ENCODE measurements around the gene PEX12.
"Not testable (repeated sequence)": the region's sequence is repeated elsewhere in the genome, so short reads cannot be mapped to it uniquely, and the experiment has no call there.

The PEX12 gene

DNA sequence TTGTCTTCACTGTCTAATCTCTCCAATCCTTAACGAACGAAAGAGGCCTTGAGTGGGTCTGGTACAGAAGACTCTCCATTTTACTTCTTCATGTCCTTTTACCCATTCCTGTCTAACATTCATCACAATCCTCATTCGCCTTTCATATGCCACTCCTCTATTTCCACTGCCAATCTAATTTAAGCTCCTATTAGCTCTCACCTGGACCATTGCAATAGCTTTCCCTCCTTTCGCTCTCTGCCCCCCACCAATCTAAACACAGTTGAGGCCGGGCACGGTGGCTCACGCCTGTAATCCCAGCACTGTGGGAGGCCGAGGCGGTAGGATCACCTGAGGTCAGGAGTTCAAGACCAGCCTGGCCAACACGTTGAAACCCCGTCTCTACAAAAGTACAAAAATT is 11.4 kb downstream of the PEX12 start:
- ATAC-seq (replicated peaks; ENCODE audit: extremely low read depth, poor library complexity, severe bottlenecking) (no peak), DNase-seq (ENCODE audit: low spot score in 2 of 2) (no peak)
- H3K27me3 Mint-ChIP-seq: no peaks in the 10 kb centered on the region
- peak overlapping the region; percentile 25 for H3K27ac Mint-ChIP-seq (ENCODE audit: low read depth)
- H3K9me3 Mint-ChIP-seq: no peaks in the 10 kb centered on the region
- peaks cover 29% of the 10 kb centered on the region for H3K4me1 Mint-ChIP-seq
- H3K4me3 Mint-ChIP-seq: peak overlapping the region; percentile 79
- H3K36me3 Mint-ChIP-seq (ENCODE audit: insufficient read depth): peaks cover 9% of the 10 kb centered on the region

DNA sequence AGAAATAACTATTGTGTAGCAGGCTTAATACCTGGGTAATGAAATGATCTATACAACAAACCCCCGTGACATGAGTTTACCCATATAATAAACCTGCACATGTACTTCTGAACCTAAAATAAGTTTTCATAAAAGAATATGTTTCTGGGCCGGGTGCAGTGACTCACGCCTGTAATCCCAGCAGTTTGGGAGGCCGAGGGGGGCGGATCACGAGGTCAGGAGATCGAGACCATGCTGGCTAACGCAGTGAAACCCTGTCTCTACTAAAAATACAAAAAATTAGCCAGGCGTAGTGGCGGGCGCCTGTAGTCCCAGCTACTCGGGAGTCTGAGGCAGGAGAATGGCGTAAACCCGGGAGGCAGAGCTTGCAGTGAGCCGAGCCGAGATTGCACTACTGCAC is 15.2 kb downstream of the PEX12 start:
- not testable (repeated sequence) for H3K9me3 Mint-ChIP-seq; H3K36me3 Mint-ChIP-seq (ENCODE audit: insufficient read depth); ATAC-seq (replicated peaks; ENCODE audit: extremely low read depth, poor library complexity, severe bottlenecking); H3K27ac Mint-ChIP-seq (ENCODE audit: low read depth); H3K27me3 Mint-ChIP-seq; H3K4me3 Mint-ChIP-seq; DNase-seq (ENCODE audit: low spot score in 2 of 2); H3K4me1 Mint-ChIP-seq

- DNase-seq (ENCODE audit: low spot score in 2 of 2) (no peak), ATAC-seq (replicated peaks; ENCODE audit: extremely low read depth, poor library complexity, severe bottlenecking) (no peak)
- H3K27me3 Mint-ChIP-seq: no peaks in the 10 kb centered on the region
- H3K4me1 Mint-ChIP-seq: no peaks in the 10 kb centered on the region
- no peaks in the 10 kb centered on the region for H3K9me3 Mint-ChIP-seq
- no peak within 1 kb of the TSS for H3K4me3 Mint-ChIP-seq
- no peak within 1 kb of the TSS for H3K27ac Mint-ChIP-seq (ENCODE audit: low read depth)
- no peaks in the 10 kb centered on the region for H3K36me3 Mint-ChIP-seq (ENCODE audit: insufficient read depth)
These were observed 17.7 kb downstream of the PEX12 start, which contains the start of gene SLFN14 for GRCh38 chr17:35560703-35561102. Gene SLFN14, minus strand, starts transcription at chr17:35560819. Its CDS starts 2,757 bp downstream, at chr17:35558062.

- Mint-ChIP-seq H3K27ac (ENCODE audit: low read depth) (no peak overlapping the region), H3K4me1 (no peaks in the 10 kb centered on the region), H3K9me3 (no peaks in the 10 kb centered on the region), H3K4me3 (no peak overlapping the region), H3K36me3 (ENCODE audit: insufficient read depth) (no peaks in the 10 kb centered on the region), H3K27me3 (no peaks in the 10 kb centered on the region)
- no peak for ATAC-seq (replicated peaks; ENCODE audit: extremely low read depth, poor library complexity, severe bottlenecking)
- DNase-seq (ENCODE audit: low spot score in 2 of 2): no peak
These were observed 18.7 kb downstream of the PEX12 start for GRCh38 chr17:35559495-35560210.

GRCh38 chr17:35557353-35557752 is 21.0 kb downstream of the PEX12 start:
- no peaks in the 10 kb centered on the region for H3K4me1 Mint-ChIP-seq
- H3K9me3 Mint-ChIP-seq: no peaks in the 10 kb centered on the region
- peaks cover 2% of the 10 kb centered on the region for H3K36me3 Mint-ChIP-seq (ENCODE audit: insufficient read depth)

DNA sequence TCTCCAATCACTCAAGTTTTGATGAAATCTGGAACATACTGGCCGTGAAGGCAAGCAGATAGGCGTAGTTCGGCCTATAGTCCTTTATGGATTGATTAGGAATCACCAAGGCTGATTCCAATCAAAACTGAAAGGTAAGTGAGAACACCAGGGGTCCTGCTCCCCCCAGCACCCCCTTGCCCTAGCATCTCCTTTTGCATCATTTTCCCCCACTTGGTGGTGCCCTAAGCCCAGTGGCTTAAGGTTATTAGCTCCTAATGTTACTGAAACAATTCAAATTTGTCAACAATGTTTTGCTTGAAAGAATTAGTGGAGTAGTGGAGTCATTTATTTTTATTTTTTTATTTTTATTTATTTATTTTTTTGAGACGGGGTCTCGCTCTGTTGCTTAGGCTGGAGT is 22.7 kb downstream of the PEX12 start:
- H3K27ac Mint-ChIP-seq (ENCODE audit: low read depth): no peak overlapping the region
- no peaks in the 10 kb centered on the region for H3K4me1 Mint-ChIP-seq
- no peak overlapping the region for H3K4me3 Mint-ChIP-seq
- DNase-seq (ENCODE audit: low spot score in 2 of 2): no peak
- H3K9me3 Mint-ChIP-seq: no peaks in the 10 kb centered on the region
- peaks cover 2% of the 10 kb centered on the region for H3K36me3 Mint-ChIP-seq (ENCODE audit: insufficient read depth)
- H3K27me3 Mint-ChIP-seq: no peaks in the 10 kb centered on the region
- ATAC-seq (replicated peaks; ENCODE audit: extremely low read depth, poor library complexity, severe bottlenecking): no peak

More at GRCh38 chr17:35557353-35557752, 21.0 kb downstream of the PEX12 start:
- ATAC-seq (replicated peaks; ENCODE audit: extremely low read depth, poor library complexity, severe bottlenecking): no peak
- Mint-ChIP-seq H3K27ac (ENCODE audit: low read depth) (no peak overlapping the region), H3K4me3 (no peak overlapping the region), H3K27me3 (no peaks in the 10 kb centered on the region)
- DNase-seq (ENCODE audit: low spot score in 2 of 2): no peak

- Mint-ChIP-seq H3K9me3 (no peaks in the 10 kb centered on the region), H3K36me3 (ENCODE audit: insufficient read depth) (peaks cover 2% of the 10 kb centered on the region), H3K4me3 (no peak overlapping the region), H3K4me1 (no peaks in the 10 kb centered on the region), H3K27me3 (no peaks in the 10 kb centered on the region), H3K27ac (ENCODE audit: low read depth) (no peak overlapping the region)
- ATAC-seq (replicated peaks; ENCODE audit: extremely low read depth, poor library complexity, severe bottlenecking): no peak
- no peak for DNase-seq (ENCODE audit: low spot score in 2 of 2)
These were observed 23.7 kb downstream of the PEX12 start for GRCh38 chr17:35554668-35555067.

GRCh38 chr17:35553310-35553709 is 25.1 kb downstream of the PEX12 start:
- DNase-seq (ENCODE audit: low spot score in 2 of 2) (no peak), ATAC-seq (replicated peaks; ENCODE audit: extremely low read depth, poor library complexity, severe bottlenecking) (no peak)
- Mint-ChIP-seq H3K9me3 (no peaks in the 10 kb centered on the region), H3K4me1 (no peaks in the 10 kb centered on the region), H3K27me3 (no peaks in the 10 kb centered on the region), H3K27ac (ENCODE audit: low read depth) (no peak overlapping the region), H3K36me3 (ENCODE audit: insufficient read depth) (peaks cover 2% of the 10 kb centered on the region), H3K4me3 (no peak overlapping the region)

- H3K27ac Mint-ChIP-seq (ENCODE audit: low read depth): peak overlapping the region; percentile 15
- no peaks in the 10 kb centered on the region for H3K27me3 Mint-ChIP-seq
- H3K9me3 Mint-ChIP-seq: no peaks in the 10 kb centered on the region
- ATAC-seq (replicated peaks; ENCODE audit: extremely low read depth, poor library complexity, severe bottlenecking): no peak
- no peak for DNase-seq (ENCODE audit: low spot score in 2 of 2)
- H3K36me3 Mint-ChIP-seq (ENCODE audit: insufficient read depth): peaks cover 2% of the 10 kb centered on the region
- H3K4me1 Mint-ChIP-seq: no peaks in the 10 kb centered on the region
- no peak overlapping the region for H3K4me3 Mint-ChIP-seq
These were observed 29.4 kb downstream of the PEX12 start for GRCh38 chr17:35548978-35549377.

GRCh38 chr17:35548208-35548810 is 30.1 kb downstream of the PEX12 start:
- H3K36me3 Mint-ChIP-seq (ENCODE audit: insufficient read depth): peaks cover 2% of the 10 kb centered on the region

GRCh38 chr17:35546487-35546886 is 31.9 kb downstream of the PEX12 start:
- DNase-seq (ENCODE audit: low spot score in 2 of 2) (no peak), ATAC-seq (replicated peaks; ENCODE audit: extremely low read depth, poor library complexity, severe bottlenecking) (no peak)
- Mint-ChIP-seq H3K27me3 (no peaks in the 10 kb centered on the region), H3K4me1 (no peaks in the 10 kb centered on the region), H3K36me3 (ENCODE audit: insufficient read depth) (no peaks in the 10 kb centered on the region), H3K27ac (ENCODE audit: low read depth) (no peak overlapping the region), H3K4me3 (no peak overlapping the region), H3K9me3 (no peaks in the 10 kb centered on the region)

More at GRCh38 chr17:35548208-35548810, 30.1 kb downstream of the PEX12 start:
- DNase-seq (ENCODE audit: low spot score in 2 of 2): no peak
- H3K9me3 Mint-ChIP-seq: no peaks in the 10 kb centered on the region
- H3K4me3 Mint-ChIP-seq: no peak overlapping the region
- no peaks in the 10 kb centered on the region for H3K4me1 Mint-ChIP-seq
- ATAC-seq (replicated peaks; ENCODE audit: extremely low read depth, poor library complexity, severe bottlenecking): no peak
- H3K27ac Mint-ChIP-seq (ENCODE audit: low read depth): no peak overlapping the region
- H3K27me3 Mint-ChIP-seq: no peaks in the 10 kb centered on the region

GRCh38 chr17:35545150-35545549 is 33.2 kb downstream of the PEX12 start:
- Mint-ChIP-seq H3K4me1 (peaks cover 13% of the 10 kb centered on the region), H3K27ac (ENCODE audit: low read depth) (no peak overlapping the region), H3K4me3 (no peak overlapping the region), H3K9me3 (no peaks in the 10 kb centered on the region), H3K27me3 (no peaks in the 10 kb centered on the region), H3K36me3 (ENCODE audit: insufficient read depth) (no peaks in the 10 kb centered on the region)
- DNase-seq (ENCODE audit: low spot score in 2 of 2) (no peak), ATAC-seq (replicated peaks; ENCODE audit: extremely low read depth, poor library complexity, severe bottlenecking) (no peak)

DNA sequence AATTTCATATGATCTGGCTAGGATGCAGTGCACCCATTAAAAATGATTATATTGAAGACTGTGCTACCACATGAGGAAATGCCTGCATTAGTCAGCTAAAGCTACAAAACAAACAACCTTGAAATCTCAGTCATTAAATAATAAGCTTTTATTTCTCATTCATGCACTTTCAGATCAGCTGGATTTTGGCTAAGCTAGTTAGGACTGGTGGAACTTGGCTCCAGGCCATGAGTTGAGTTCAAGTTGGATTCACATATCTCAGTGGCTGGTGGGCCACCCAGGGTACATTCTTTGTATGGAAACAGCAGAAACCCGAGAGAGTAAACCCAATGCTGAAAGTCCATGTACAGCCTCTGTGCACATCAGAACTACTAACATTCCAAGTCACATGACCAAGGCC is 34.5 kb downstream of the PEX12 start:
- H3K27ac Mint-ChIP-seq (ENCODE audit: low read depth): no peak overlapping the region
- peaks cover 26% of the 10 kb centered on the region for H3K4me1 Mint-ChIP-seq

More for the DNA sequence above, 34.5 kb downstream of the PEX12 start:
- no peak for DNase-seq (ENCODE audit: low spot score in 2 of 2)
- no peak for ATAC-seq (replicated peaks; ENCODE audit: extremely low read depth, poor library complexity, severe bottlenecking)
- Mint-ChIP-seq H3K36me3 (ENCODE audit: insufficient read depth) (peaks cover 4% of the 10 kb centered on the region), H3K4me3 (no peak overlapping the region), H3K27me3 (no peaks in the 10 kb centered on the region), H3K9me3 (no peaks in the 10 kb centered on the region)
